Keratinocyte (primary cell): ENCODE results near the gene ADCYAP1R1. TPM values are rescaled to one million over a fixed set of nuclear protein-coding genes. Genes with fewer than 3 reads are reported as not detected.

Experiments used
- DNase-seq: peaks from one replicate; pipeline ENCODE4 v3.0.0-alpha.2; 2011; ENCODE audit warnings: low read depth, missing footprints, low spot score
- FAIRE-seq: peaks from 2 replicates; lab custom pipeline; 2011; peaks lifted over from hg19 to GRCh38; lab: Jason Lieb, UNC
- H2AFZ ChIP-seq: 2 replicates; pipeline ENCODE4 v1.6.0; 2012; ENCODE audit warnings: low read length, control low read depth, inconsistent platforms; ENCODE audit not compliant: control insufficient read depth
- H3K27ac ChIP-seq: 2 replicates; pipeline ENCODE4 v1.5.1; 2011; ENCODE audit warnings: low read length; ENCODE audit not compliant: control insufficient read depth, insufficient read depth
- H3K27me3 ChIP-seq: 3 replicates; pipeline ENCODE4 v1.6.0; 2011; ENCODE audit warnings: low read length; ENCODE audit not compliant: control insufficient read depth, insufficient read depth; ENCODE audit errors: extremely low read depth
- H3K36me3 ChIP-seq, 2 experiments: 2 replicates in 1 of 2; 3 replicates in 1 of 2; pipeline ENCODE4 v1.5.1; 2011; ENCODE audit warnings: low read length in 2 of 2, mild to moderate bottlenecking in 1 of 2; ENCODE audit not compliant: control insufficient read depth in 2 of 2, insufficient read depth in 2 of 2; ENCODE audit errors: extremely low read depth in 1 of 2
- H3K4me1 ChIP-seq: 3 replicates; pipeline ENCODE4 v1.5.1; 2011; ENCODE audit warnings: low read length; ENCODE audit not compliant: control insufficient read depth, insufficient read depth; ENCODE audit errors: extremely low read depth
- H3K4me2 ChIP-seq: 3 replicates; pipeline ENCODE4 v1.6.0; 2011; ENCODE audit warnings: low read depth, low read length; ENCODE audit not compliant: control insufficient read depth, insufficient read depth; ENCODE audit errors: extremely low read depth
- H3K4me3 ChIP-seq, 3 experiments: fragments of 200-600 bp in 1 of 3; sonication (generic) in 1 of 3; 2 replicates in 2 of 3; 3 replicates in 1 of 3; pipeline ENCODE4 v1.5.1; 2011 to 2016; ENCODE audit warnings: low read length in 3 of 3, mild to moderate bottlenecking in 3 of 3, control low read depth in 2 of 3, inconsistent platforms in 1 of 3, low read depth in 1 of 3, mixed read lengths in 1 of 3, mixed run types in 1 of 3, moderate library complexity in 1 of 3; ENCODE audit not compliant: control insufficient read depth in 2 of 3, insufficient read depth in 2 of 3; ENCODE audit errors: extremely low read depth in 1 of 3
- H3K79me2 ChIP-seq: 2 replicates; pipeline ENCODE4 v1.6.0; 2012; ENCODE audit warnings: low read length; ENCODE audit not compliant: control insufficient read depth, insufficient read depth
- H3K9ac ChIP-seq: 3 replicates; pipeline ENCODE4 v1.6.0; 2011; ENCODE audit warnings: low read length; ENCODE audit not compliant: control insufficient read depth, insufficient read depth; ENCODE audit errors: extremely low read depth
- H3K9me1 ChIP-seq: 3 replicates; pipeline ENCODE4 v1.6.0; 2011; ENCODE audit warnings: low read length; ENCODE audit not compliant: control insufficient read depth, insufficient read depth; ENCODE audit errors: extremely low read depth
- H3K9me3 ChIP-seq: 2 replicates; pipeline ENCODE4 v1.5.1; 2012; ENCODE audit warnings: low read depth, low read length; ENCODE audit not compliant: control insufficient read depth
- H4K20me1 ChIP-seq: 3 replicates; pipeline ENCODE4 v1.6.0; 2011; ENCODE audit warnings: low read length; ENCODE audit not compliant: control insufficient read depth, insufficient read depth; ENCODE audit errors: extremely low read depth
- EZH2 ChIP-seq: IDR thresholded peaks from one replicate; pipeline ENCODE4 v1.6.1; 2012; ENCODE audit warnings: inconsistent platforms, mild to moderate bottlenecking, low read length, moderate library complexity
- dilution Hi-C: fragments of 300-500 bp; cut with MboI; formaldehyde crosslinking; loops from one replicate; pipeline ENCODE4 v1.7.0; 2020; ENCODE audit warnings: low sequenced_read_pairs; ENCODE audit not compliant: extremely low pct_ligation_motif_present
- polyA plus RNA-seq, 5 experiments: library from polyadenylated mRNA; depleted of rRNA in 3 of 5; stranded (reverse) in 3 of 5; stranded (forward) in 1 of 5; unstranded in 1 of 5; fragments of >200 nt; gene quantifications; 1 replicate in 1 of 5; 2 replicates in 3 of 5; 3 replicates in 1 of 5; pipeline versions ENCODE4 v1.2.1 to v1.2.3, GENCODE V29; 2011 to 2012; ENCODE audit warnings: missing spikeins in 2 of 5, low read depth in 1 of 5, low replicate concordance in 1 of 5
- TF ChIP-seq, protein P1 (sequence below), 3 experiments: IDR thresholded peaks in 1 of 3; conservative IDR thresholded peaks in 1 of 3; optimal IDR thresholded peaks in 1 of 3; 2 replicates in 2 of 3; 3 replicates in 1 of 3; pipeline versions ENCODE3 to v1.5.1; 2011; ENCODE audit warnings: low read length in 3 of 3, mild to moderate bottlenecking in 3 of 3, moderate library complexity in 2 of 3, control low read depth in 1 of 3, inconsistent platforms in 1 of 3; ENCODE audit not compliant: insufficient read depth in 2 of 3; ENCODE audit errors: extremely low read depth in 1 of 3

ADCYAP1R1 gene
- polyA plus RNA-seq, 1 donor (not counting 4 experiments of a cell fraction or from before 2014, with no cell fraction given) = not detected

DNA sequence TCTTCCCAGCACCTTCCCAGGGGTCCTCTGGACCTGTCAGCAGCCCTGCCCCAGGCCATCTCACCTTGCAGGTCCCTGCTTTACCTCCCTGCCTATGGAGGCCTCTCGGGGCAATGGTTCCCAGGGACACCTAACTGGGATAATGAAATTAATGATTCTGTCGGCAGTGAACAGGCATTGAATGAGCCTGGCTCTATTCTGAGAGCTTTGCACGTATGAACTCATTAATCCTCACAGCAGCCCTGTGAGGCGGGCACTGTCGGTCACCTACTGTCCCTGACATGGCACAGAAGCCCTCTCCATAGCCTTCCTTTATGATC, 22.9 kb downstream of the ADCYAP1R1 start:
- FAIRE-seq = no peak
- no peak for DNase-seq
- Histone ChIP-seq H3K27me3 (peaks cover 5% of the 10 kb centered on the region), H3K9me3 (no peaks in the 10 kb centered on the region), H3K27ac (no peak overlapping the region), H3K79me2 (no peaks in the 10 kb centered on the region), H3K4me3 (no peak overlapping the region), H3K4me2 (no peak overlapping the region), H3K9me1 (no peaks in the 10 kb centered on the region), H4K20me1 (no peaks in the 10 kb centered on the region), H3K4me1 (no peaks in the 10 kb centered on the region), H3K36me3 (no peaks in the 10 kb centered on the region), H3K9ac (no peak overlapping the region), H2AFZ (no peak overlapping the region)
- TF ChIP-seq, protein P1, sequence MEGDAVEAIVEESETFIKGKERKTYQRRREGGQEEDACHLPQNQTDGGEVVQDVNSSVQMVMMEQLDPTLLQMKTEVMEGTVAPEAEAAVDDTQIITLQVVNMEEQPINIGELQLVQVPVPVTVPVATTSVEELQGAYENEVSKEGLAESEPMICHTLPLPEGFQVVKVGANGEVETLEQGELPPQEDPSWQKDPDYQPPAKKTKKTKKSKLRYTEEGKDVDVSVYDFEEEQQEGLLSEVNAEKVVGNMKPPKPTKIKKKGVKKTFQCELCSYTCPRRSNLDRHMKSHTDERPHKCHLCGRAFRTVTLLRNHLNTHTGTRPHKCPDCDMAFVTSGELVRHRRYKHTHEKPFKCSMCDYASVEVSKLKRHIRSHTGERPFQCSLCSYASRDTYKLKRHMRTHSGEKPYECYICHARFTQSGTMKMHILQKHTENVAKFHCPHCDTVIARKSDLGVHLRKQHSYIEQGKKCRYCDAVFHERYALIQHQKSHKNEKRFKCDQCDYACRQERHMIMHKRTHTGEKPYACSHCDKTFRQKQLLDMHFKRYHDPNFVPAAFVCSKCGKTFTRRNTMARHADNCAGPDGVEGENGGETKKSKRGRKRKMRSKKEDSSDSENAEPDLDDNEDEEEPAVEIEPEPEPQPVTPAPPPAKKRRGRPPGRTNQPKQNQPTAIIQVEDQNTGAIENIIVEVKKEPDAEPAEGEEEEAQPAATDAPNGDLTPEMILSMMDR (optimal IDR thresholded peaks at IDR 0.05 in 1 of 3, IDR thresholded peaks at IDR 0.05 in 1 of 3, conservative IDR thresholded peaks at IDR 0.05 in 1 of 3; ENCODE audit: extremely low read depth in 1 of 3, insufficient read depth in 2 of 3, low read length in 3 of 3) = no peak
- TF ChIP-seq EZH2 = no peak
- dilution Hi-C loops = no loop called here

DNA sequence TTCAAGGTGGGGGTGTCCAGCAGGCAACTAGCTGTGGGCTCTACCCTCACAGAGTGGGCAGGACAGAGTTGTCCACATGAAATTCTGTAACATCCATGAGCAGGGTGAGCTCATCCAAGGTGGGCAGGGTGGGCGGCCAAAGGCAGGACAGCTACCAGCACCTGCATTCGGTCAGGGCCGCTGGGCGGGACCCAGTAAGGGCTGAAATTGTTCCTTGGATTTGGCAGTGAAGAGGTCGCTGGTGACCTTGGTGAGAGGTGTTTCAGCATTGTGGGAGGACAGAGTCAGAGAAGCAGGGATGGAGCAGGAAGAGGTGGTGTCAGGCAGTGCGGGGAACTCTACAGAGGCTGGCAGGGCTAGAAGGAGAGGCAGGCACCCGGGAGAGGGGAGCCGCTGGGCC, 23.9 kb downstream of the ADCYAP1R1 start:
- Histone ChIP-seq H2AFZ (no peak overlapping the region), H3K27ac (no peak overlapping the region), H3K79me2 (no peaks in the 10 kb centered on the region), H3K9me1 (no peaks in the 10 kb centered on the region), H3K27me3 (peaks cover 13% of the 10 kb centered on the region), H3K4me3 (no peak overlapping the region), H3K4me2 (no peak overlapping the region), H4K20me1 (no peaks in the 10 kb centered on the region), H3K36me3 (no peaks in the 10 kb centered on the region), H3K4me1 (no peaks in the 10 kb centered on the region), H3K9me3 (no peaks in the 10 kb centered on the region), H3K9ac (no peak overlapping the region)
- FAIRE-seq = no peak
- dilution Hi-C loops = no loop called here
- no peak for TF ChIP-seq EZH2
- TF ChIP-seq, protein P1 (optimal IDR thresholded peaks at IDR 0.05 in 1 of 3, IDR thresholded peaks at IDR 0.05 in 1 of 3, conservative IDR thresholded peaks at IDR 0.05 in 1 of 3; ENCODE audit: extremely low read depth in 1 of 3, insufficient read depth in 2 of 3, low read length in 3 of 3) = no peak
- DNase-seq = no peak
